T-helper 22 cell (primary cell): ENCODE results near the gene PDCD7.
"Not testable (repeated sequence)": the region's sequence is repeated elsewhere in the genome, so short reads cannot be mapped to it uniquely, and the experiment has no call there.

Experiments used
- DNase-seq: peaks from one replicate; pipeline ENCODE4 v3.0.0-alpha.2; 2020; ENCODE audit warnings: low read depth

The PDCD7 gene

DNA sequence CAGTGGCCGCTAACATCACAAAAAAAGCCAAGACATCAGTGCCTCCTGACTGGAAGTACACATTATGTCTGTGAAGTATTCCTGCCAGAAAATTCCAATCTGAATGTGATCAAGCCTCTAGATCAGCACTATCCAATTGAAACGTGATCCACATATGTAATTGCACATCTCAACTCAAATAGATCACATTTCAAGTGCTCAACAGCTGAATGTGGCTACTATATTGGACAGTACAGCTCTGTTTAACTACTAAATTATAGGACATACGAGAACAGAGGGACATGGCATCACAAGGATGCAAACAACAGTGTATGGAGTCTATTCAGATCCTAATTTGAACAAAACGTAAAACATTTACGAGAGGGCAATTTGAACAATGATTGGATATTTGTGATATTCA lies 18.1 kb downstream of the PDCD7 start:
- DNase-seq = no peak

DNA sequence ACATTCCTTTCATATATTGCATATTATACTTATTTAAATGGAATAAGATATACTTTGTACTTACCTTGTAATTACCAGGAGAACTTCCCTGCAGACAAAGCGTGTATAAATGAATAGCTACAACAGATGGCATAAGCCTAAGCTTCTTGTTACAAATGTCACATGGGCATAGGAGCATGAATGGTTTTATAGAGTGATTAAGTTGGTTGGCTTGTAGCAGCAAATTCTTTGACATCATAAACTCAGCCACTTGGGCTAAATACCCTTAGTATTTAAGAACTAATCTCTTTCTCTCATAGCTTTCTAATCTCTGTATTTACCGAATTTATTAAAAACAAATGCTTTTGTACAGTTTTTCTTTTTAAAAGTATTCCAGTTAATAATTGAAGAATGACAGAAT lies 18.5 kb downstream of the PDCD7 start, which contains the start of gene UBAP1L:
Gene UBAP1L (minus strand): TSS at position 115 of the 400 bp plus-strand sequence. CDS start 8,985 bp downstream, outside the sequence.
- DNase-seq = no peak

DNA sequence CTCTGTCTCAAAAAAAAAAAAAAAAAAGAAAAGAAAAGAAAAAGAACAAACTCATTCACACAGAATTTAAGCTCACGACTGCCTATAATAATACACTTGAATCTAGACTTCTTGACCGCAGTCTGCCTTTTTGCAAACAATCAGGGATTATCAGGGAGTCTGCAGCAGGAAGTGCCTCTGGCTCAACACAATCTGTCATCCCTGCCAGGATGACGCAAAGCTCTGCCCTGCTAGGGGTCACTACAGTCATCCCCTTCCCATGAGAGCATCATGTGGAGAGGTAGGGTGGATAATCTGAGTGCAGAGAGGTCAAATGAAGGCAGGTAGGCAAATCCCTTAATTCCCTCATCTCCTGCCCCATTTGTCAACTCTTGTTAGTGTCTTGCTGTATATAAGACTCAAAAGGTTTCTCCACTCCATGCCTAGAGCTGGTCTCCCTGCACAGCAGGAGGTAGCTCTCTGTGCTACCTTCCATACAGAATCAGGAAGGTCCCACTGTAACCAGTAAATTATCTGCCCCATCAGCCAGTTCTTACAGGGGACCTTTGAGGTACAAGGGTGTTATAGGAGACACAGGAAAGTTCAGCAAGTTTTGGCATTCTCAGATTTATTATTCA lies 22.8 kb downstream of the PDCD7 start:
- DNase-seq = no peak

DNA sequence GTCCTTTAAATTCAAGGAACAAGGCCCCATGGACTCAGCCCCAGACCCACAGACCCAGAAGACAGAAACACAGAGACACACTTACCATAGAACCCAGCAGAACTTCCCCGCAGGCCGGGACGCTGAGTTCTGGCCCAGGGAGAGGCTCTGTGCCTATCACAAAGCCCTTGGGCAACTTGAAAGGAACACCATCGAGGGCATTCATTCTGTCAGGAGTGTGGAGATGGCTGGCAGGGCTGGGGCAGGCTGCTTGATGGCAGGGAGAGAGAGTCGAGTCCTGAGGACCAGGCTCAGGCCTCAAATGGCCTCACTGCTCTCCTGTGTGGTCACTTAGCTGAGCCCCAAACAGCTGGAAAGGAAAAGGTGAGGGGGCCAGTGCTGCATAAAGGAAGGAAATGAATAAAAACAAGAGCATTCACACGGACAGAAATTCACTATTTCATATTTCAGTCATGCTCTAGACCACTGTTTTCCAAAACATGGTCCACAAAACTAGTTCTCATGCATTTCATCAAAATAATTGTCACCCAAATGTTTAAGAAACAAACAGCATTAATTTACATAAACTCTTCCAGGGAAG lies 27.5 kb downstream of the PDCD7 start:
- no peak for DNase-seq

DNA sequence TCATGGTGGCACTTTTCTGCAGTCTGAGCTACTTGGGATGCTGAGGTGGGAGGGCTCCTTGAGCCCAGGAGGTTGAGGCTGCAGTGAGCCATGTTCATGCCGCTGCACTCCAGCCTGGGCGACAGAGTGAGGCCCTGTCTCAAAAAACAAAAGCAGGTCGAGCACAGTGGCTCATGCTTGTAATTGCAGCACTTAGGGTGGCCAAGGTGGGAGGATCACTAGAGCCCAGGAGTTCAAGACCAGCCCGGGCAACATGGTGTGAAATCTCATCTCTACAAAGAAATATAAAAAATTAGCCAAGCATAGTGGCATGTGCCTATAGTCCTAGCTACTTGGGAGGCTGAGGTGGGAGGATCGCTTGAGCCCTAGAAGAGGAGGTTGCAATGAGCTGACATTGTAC lies 28.6 kb downstream of the PDCD7 start:
- no peak for DNase-seq

DNA sequence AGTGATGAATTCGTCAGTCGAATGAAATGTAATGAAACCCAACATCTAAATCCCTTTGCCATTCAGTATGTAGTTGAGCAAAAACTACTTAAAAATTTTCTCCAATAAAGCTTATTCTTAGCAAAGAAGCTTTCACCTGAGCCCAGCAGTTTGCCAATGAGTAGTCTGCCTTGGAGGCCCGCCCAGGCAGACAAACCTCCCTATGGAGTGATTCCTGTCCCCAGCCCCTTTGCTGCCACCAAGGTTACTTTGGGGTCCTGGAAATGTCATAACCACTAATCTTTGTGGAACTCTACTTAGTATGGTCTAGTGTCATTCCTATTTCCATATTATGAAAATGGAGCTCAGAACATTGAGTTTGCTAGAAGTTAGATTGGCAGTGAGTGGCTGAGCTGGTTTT lies 30.7 kb downstream of the PDCD7 start:
- no peak for DNase-seq

DNA sequence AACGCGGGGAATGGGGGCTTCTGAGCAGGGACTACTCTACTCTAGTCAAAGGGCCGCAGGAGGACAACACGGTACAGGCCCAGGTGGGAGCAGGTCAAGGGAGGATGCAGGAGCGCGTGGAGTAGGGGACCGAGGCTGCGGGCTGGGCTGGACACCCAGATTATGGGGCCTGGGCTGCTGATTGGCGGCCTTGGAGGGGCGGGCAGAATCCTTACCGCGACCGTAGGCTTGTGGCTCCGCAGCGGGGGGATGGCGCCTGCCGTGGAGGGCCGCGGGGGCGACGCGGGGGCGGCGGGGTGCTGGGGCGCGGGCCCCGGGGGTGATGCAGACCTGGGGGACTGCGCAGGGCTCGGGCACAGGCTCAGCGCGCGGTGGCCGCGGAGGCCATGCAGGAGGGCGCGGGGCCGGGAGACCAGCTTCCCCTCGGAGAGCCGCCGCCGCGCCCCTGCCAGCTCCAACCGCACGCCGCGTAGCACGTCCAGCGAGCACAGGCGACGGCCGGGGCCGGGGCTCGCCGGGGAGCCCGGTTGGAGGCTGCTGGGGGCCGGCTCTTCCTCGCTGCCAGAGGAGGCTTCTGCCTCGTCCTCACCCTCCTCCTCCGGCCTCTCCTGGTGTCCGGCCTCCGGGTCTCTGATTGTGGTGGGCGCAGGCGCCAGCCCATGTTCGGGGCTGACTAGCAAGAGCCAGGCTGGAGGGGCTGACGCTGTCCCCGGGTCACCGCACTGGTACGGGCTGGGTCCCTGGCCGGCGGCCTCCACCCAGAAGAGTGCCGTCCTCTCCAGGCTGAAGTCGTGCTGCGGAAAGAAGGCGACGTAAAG lies 31.5 kb downstream of the PDCD7 start:
- DNase-seq = no peak

DNA sequence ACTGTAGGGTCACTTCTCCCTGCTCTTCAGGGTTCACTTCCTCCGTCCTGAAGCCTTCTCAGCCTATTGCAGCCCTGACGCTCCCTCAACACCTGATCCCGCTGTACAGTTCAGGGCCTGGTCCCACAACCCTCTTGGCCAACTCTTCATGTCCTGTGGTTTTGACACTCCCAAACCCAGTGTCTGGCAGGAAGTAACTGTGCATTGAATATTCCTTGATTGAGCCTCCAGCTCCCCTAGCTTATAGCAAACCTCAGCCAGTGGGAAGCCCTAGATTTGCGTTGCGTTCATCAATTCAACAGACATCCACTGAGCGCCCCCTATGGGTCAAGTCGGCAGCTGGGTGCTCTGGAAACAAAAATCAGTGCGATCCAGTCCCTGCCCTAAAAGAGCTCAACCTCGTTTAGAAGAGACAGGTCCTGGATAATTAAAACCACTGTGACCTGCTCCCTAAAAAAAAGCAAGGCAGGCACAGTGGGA lies 32.2 kb downstream of the PDCD7 start:
- DNase-seq = no peak

DNA sequence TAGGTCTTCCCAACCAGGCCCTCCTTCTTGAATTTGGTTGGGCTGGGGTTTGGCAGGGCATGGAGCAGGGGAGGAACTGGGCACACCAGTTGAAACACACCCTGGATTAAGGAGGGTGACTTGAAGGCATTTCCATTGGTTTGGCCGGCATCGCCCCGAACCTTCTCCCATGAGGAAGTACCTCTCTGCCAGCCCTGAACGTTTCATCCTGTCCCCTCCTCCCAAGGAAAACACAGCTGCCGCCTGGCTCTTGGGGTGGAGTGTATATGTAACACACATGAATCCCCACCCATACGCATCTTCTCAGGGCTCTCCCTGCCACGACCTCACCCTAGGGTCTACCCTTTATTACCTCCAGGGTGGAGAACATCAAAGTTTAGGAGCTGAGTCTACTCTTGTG lies 33.2 kb downstream of the PDCD7 start:
- no peak for DNase-seq

DNA sequence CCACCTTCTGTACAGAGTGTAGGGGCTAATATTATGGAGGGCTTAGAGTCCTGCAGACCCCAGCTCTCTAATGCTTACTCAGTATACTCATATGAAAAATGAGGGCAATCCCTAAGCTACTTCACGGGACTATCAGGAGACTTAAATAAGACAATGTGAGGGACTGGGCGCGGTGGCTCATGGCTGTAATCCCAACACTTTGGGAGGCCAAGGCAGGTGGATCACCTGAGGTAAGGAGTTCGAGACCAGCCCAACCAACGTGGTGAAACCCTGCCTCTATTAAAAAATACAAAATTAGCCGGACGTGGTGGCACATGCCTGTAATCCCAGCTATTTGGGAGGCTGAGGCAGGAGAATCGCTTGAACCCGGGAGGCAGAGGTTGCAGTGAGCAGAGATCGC lies 33.8 kb downstream of the PDCD7 start:
- not testable (repeated sequence) for DNase-seq

DNA sequence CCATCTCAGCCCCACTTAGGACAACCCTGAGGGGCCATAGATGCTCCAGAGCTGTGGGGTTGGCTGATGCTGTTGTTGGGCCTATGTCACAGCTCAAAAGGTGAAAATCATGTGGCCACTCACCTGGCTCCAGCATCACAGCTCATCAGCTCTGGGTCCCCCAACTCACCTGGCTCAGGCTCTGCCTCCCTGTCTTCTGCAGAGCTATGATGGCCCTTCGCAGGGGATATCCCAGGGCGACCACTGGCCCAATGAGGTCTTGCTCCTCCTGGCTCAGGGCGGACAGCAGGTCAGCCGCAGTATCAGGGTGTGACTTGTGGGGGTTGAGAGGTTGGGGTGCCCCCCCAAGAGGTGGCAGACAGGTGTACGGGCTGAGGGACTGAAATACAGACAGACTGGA lies 34.3 kb downstream of the PDCD7 start:
- no peak for DNase-seq

DNA sequence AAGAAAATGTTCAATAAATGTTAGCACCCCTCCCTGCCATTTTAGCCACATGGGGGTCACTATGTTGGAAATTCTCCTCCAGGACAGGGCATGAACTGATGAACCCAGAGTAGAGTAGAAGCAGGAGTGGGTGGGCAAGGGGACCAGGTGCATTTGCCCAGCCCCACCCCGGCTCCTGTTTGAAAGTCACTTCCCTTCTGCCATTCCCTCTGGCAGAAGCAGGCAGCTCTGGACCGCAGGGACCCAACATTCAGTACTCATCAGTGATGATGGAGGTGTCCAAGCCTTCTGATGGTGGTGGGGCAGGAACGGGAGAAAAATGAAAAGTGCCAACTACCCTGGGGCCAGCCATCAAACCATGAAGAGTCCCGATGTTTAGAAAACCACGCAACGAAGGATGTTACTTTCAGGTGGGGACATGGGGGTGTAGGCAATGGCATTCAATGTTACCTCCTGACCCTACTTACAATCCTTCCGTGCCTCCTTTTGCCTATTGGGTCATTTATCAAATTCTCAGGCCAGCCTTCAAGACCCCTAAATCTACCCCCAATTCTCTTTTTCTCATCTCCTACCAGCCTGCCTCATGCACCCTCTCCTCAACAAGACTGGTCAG lies 35.9 kb downstream of the PDCD7 start:
- no peak for DNase-seq

DNA sequence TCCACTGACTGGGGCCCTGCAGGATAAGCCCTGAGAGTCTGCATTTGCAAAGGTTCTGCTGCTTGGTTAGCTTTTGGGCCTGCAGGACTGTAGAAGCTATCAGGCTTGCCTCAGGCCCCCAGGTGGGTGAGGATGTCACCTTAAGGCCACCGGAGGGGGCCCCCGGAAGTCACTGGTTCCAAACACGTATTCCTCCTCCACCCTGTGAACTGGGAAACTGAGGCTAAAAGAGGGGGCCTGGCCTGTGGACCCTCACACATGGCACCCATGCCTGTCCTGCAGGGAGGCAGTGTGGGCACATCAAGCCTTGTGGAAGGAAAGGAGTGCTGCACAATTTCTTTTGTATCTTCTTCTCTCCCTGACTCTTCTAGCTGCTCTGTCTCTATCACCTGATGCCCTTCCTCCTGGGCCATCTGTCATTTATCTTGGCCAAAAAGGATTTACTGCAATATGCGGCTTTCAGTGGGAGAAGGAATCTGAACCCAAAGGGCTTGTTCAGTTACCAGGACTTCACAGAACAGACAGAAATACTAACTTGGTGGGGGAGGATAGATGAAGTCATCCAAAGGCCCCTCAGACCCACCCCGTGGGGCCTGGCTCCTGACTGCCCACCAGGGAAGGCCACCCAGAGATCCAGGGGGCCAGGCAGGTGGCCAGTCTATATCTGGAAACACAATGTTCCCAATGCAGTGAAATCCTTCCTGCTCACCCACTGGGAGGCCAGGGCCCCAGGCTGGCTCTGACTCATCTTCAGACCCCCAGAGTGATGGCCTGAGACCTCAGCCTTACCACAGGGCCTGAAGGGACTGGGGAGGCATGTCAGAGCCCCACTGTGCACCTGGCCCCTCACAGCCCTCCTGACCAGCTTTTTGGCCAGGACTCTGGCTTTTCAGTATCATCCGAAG lies 36.9 kb downstream of the PDCD7 start:
- no peak for DNase-seq

DNA sequence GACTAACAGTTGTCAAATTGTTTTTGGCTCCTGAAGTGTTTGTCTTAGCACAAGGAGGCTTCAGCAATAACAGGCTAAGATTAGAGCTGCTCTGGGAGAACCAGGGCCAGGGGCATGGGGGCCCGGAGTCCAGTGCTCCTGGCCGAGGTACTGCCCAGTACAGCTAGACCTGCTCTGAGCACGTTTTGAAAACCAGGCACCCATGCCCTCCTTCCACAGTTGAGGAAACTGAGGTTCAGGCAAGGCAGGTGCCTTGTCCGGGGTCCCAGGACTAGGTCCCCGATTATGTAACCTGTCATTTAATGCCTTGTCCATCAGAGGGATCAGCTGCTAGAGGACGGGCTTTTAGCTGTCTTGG lies 37.9 kb downstream of the PDCD7 start:
- no peak for DNase-seq

DNA sequence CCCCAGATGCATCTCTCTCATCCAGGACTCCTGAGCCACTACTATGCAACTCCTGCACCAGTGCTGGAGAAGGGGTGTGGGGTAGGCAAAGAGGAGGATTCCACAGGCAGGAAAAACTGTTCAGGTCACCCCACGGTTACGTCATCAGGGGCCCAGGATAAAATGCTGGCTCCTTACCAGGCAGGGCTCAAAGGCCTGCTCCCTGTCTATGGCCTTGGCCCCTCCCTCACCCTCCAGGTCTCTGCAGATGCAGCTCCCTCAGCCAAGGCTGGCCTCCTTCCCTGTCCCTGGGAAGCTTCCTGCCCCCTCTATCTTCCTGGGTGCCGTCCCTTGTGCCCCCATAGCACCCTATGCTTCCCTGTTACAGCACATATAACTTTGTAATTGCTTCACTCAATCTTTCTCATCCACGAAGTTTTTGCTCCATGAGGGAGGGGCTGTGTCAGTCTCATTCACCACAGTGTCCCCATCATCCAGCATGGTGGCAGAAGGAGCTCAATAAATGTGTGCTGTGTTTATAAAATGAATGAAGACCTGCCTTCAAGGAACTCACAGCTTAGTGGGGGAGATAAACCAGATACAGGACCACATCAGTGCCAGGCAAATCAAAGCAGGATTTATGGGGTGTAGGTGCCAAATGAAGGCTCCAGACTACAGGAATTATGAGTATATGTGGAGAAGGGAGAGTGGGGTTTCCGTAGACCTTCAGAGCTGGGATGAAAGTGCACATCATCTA lies 38.4 kb downstream of the PDCD7 start:
- no peak for DNase-seq

DNA sequence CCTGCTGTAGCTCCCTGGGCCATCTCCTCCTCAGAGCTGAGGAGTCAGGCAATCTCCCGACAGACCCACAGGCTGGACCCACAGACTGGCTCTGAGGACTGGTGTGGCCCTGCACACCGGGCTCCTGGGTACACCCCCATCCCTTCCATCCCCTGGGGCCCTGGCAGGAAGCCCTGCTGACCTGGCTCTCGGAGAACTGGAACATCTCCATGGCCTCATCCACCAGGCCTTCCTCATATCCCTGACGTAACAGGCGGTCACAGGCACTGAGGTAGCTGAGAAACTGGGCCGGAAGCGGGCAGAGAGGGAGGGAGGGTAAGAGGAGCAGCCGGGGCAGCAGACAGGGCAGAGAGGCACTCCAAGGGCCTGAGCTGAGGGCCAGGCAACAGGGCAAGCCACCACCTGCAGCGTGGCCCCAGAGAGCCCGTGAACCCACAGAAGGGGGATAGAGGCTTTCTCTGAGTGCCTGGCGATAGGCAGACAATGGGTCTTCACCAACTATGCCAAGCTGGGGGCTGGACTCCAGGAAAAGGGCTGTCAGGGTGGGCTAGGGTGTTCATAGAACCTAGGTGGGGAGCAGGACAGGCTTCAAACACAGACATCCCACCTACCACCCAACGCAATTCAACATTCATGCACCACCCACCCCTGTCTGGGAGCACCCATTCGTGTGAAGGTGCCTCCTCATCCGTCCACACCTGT lies 39.2 kb downstream of the PDCD7 start:
- DNase-seq = no peak

DNA sequence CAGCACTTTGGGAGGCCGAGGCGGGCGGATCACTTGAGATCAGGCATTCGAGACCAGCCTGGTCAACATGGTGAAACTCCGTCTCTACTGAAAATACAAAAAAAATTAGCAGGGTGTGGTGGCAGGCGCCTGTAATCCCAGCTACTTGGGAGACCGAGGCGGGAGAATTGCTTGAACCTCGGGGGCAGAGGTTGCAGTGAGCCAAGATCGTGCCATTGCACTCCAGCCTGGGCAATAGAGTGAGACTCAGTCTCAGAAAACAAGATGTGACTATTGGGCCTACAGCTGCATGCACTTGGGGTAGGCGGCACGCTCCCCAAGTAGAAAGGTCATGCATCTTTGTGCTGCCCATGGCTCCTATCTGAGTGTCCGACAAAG lies 39.8 kb downstream of the PDCD7 start:
- not testable (repeated sequence) for DNase-seq

DNA sequence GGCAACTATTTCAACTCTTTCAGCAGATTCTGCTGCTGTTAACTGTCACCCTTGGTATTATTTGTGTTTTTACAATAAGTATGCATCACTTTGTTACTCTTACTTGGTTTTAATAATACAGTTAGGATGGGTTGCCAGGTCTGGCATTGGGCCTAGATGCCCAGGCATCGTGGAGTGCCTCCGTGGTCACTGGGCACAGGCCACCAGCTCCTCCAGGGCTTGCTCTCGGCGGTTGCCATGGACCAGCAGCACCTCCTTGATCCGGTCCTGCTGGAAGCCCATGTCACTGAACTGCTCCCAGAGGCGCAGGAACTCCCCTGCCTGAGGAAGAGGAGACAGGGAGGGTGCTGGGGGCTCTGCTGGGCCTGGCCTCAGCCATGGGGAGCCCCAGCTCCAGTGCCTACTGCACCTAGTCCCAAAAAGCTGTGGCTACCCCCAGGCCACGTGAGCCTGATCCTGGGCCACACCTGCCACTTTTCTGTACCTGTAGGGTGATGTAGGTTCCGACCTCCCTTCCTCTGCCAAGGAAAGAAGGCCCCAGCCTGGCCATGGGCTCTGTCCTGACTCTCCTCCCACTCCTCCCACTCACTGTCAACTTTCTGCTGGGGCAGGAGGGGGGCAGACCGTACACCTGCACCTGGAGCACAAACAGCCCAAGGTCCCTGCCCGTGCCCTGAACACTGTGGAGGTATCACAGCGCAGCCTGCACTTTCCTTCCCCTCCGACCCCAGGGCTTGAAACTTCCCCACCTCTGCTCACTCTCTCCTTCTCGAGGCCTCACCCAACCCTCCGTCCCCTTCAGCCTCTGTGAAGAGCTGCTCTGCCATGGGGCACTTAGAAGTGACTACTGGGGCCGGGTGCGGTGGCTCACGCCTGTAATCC lies 40.5 kb downstream of the PDCD7 start:
- no peak for DNase-seq

DNA sequence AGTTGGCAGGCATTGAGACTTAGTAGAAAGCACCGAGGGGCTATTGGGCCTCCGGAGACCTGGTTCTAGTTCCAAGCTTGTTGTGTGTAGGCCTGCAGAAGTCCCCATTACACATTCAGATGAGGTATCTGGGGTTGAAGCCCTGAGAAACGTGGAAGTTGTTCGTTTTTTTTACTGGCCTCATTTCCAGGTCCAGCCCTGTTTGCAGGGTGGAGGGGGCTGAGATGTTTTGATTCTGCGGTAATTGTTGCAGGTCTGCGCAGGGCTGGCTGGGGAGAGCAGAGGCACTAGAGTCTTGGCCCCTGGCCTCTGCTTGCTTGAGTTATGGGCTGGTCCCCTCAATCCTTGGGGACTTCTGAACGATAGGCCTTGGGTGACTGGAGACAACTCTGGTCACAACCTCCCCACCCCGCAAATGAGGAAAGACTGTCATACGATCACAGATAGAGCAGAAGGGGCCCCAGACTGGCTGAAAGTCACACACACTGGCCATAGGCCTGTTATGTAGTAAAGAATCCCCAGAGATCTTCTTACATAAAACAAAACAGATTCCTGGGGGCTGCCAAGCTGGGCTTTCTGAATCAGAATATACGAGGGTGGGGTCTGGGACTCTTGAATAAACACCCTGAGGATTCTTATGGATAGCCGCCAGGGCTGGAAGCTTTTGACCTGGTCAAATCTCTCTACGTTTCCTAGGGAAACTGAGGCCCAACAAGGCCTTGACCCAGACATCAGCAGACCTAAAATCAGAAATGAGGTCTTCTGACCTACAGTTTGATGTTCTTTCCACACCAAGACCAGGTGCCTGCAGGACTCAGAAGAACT lies 41.5 kb downstream of the PDCD7 start:
- no peak for DNase-seq
